GM23248 (cell line): ENCODE results near the gene HYCC2. TPM values are rescaled to one million over a fixed set of nuclear protein-coding genes. Genes with fewer than 3 reads are reported as not detected.

ENCODE experiments used
- DNase-seq: peaks from one replicate; pipeline ENCODE4 v3.0.0-alpha.2; 2015
- H2AFZ ChIP-seq: fragments of 200-600 bp; sonication (generic); 2 replicates; pipeline ENCODE4 v1.6.1; 2016; ENCODE audit warnings: antibody characterized with exemption
- H3F3A ChIP-seq: fragments of 200-600 bp; sonication (generic); 2 replicates; pipeline ENCODE4 v1.6.1; 2016; ENCODE audit warnings: mild to moderate bottlenecking, antibody characterized with exemption, mixed run types; ENCODE audit not compliant: insufficient read depth
- H3K27ac ChIP-seq: fragments of 200-600 bp; sonication (generic); 2 replicates; pipeline ENCODE4 v1.5.1; 2016; ENCODE audit warnings: mild to moderate bottlenecking
- H3K27me3 ChIP-seq: fragments of 200-600 bp; sonication (generic); replicated peaks from 2 replicates; pipeline ENCODE4 v1.6.1; 2016; ENCODE audit warnings: mild to moderate bottlenecking; ENCODE audit not compliant: insufficient read depth
- H3K36me3 ChIP-seq: fragments of 200-600 bp; sonication (generic); 2 replicates; pipeline ENCODE4 v1.6.1; 2016; ENCODE audit warnings: low read depth, mild to moderate bottlenecking
- H3K4me1 ChIP-seq: fragments of 200-600 bp; sonication (generic); 2 replicates; pipeline ENCODE4 v1.6.1; 2016; ENCODE audit warnings: mild to moderate bottlenecking; ENCODE audit not compliant: insufficient read depth
- H3K4me2 ChIP-seq: fragments of 200-600 bp; sonication (generic); one replicate; pipeline ENCODE4 v1.6.1; 2016; ENCODE audit warnings: mild to moderate bottlenecking; ENCODE audit not compliant: unreplicated experiment
- H3K4me3 ChIP-seq: fragments of 200-600 bp; sonication (generic); 2 replicates; pipeline ENCODE4 v1.5.1; 2016; ENCODE audit warnings: mild to moderate bottlenecking
- H3K79me2 ChIP-seq: fragments of 200-600 bp; sonication (generic); 2 replicates; pipeline ENCODE4 v1.6.1; 2016; ENCODE audit warnings: mild to moderate bottlenecking; ENCODE audit not compliant: insufficient read depth
- H3K9ac ChIP-seq: fragments of 200-600 bp; sonication (generic); 2 replicates; pipeline ENCODE4 v1.6.1; 2016; ENCODE audit warnings: mild to moderate bottlenecking
- H3K9me2 ChIP-seq: fragments of 200-600 bp; sonication (generic); 2 replicates; pipeline ENCODE4 v1.6.1; 2016; ENCODE audit warnings: mixed run types, mild to moderate bottlenecking, moderate library complexity; ENCODE audit not compliant: insufficient read depth
- H3K9me3 ChIP-seq: fragments of 200-600 bp; sonication (generic); one replicate; pipeline ENCODE4 v1.6.1; 2017; ENCODE audit warnings: low read depth
- H4K20me1 ChIP-seq: fragments of 200-600 bp; sonication (generic); 2 replicates; pipeline ENCODE4 v1.6.0; 2016; ENCODE audit not compliant: insufficient read depth
- EZH2 ChIP-seq: fragments of 200-600 bp; sonication (generic); IDR thresholded peaks from 2 replicates; pipeline ENCODE4 v1.6.1; 2018; ENCODE audit warnings: antibody characterized with exemption, mild to moderate bottlenecking; ENCODE audit not compliant: insufficient read depth, poor library complexity, severe bottlenecking
- EZH2phosphoT487 ChIP-seq: fragments of 200-600 bp; sonication (generic); IDR thresholded peaks from 2 replicates; pipeline ENCODE4 v1.6.1; 2018; ENCODE audit warnings: antibody characterized with exemption, moderate library complexity, mild to moderate bottlenecking, low read depth; ENCODE audit not compliant: insufficient read depth
- WGBS, 2 experiments: methylation state at CpG; one replicate each; pipeline ENCODE4 v1.1.6; 2015 to 2017; ENCODE audit warnings: low lambda C conversion rate in 2 of 2, low coverage in 1 of 2; ENCODE audit errors: missing lambda C conversion rate in 2 of 2; 5-methylcytosine and 5-hydroxymethylcytosine counted together
- in situ Hi-C: fragments of 300-500 bp; cut with MboI; formaldehyde crosslinking; loops from 2 replicates; pipeline ENCODE4 v1.15.0; 2020
- polyA plus RNA-seq: library from polyadenylated mRNA; unstranded; fragments of >200 nt; fragmentation: Nextera tagmentation; extraction: Ambion mirVana; gene quantifications from 2 replicates; pipeline ENCODE4 v1.2.1, GENCODE V29; 2016
- total RNA-seq: library from RNA; depleted of rRNA; stranded (reverse); fragments of >200 nt; shearing (Covaris generic); gene quantifications from 2 replicates; pipeline ENCODE4 v1.2.3, GENCODE V29; 2014

Gene HYCC2
- total and polyA plus RNA-seq, 2 experiments from 2014 or later: 5.7 to 7.0 TPM

DNA sequence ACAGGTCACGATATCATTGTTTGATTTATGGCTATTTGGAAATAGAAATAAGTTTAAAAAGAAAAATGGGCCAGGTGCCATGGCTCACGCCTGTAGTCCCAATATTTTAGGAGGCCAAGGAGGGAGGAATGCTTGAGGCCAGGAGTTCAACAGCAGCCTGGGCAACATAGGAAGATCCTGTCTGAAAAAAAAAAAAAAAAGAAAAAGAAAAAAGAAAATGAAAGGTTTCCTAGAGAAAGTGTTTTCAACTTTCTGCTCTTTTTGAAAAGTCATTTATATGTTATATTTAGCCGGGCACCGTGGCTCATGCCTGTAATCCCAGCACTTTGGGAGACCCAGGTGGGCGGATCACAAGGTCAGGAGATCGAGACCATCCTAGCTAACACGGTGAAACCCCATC is 3.5 kb upstream of the HYCC2 start:
- 80 to 81% methylated on average over 7 of the region's 7 CpGs for WGBS, 2 experiments
- in situ Hi-C loops: loop anchor here (10.0 kb wide), 1 partner anchor 100 kb away; no protein-coding TSS in a partner anchor
- H4K20me1 ChIP-seq: no peaks in the 10 kb centered on the region
- H3K9me3 ChIP-seq: no peaks in the 10 kb centered on the region
- TF ChIP-seq EZH2 (no peak), EZH2phosphoT487 (no peak)
- no peak overlapping the region for H3K9ac ChIP-seq
- no peaks in the 10 kb centered on the region for H3K27me3 ChIP-seq
- H3K27ac ChIP-seq: no peak overlapping the region
- H3K4me2 ChIP-seq: no peak overlapping the region
- DNase-seq: no peak
- H3K9me2 ChIP-seq: no peaks in the 10 kb centered on the region
- H2AFZ ChIP-seq: no peak overlapping the region
- no peak overlapping the region for H3K4me3 ChIP-seq
- peaks cover 6% of the 10 kb centered on the region; the same call in 1 of the 2 replicates for H3K36me3 ChIP-seq
- H3K4me1 ChIP-seq: peaks cover 15% of the 10 kb centered on the region
- peaks cover 86% of the 10 kb centered on the region for H3K79me2 ChIP-seq
- H3F3A ChIP-seq: peaks cover 5% of the 10 kb centered on the region; the same call in 1 of the 2 replicates

DNA sequence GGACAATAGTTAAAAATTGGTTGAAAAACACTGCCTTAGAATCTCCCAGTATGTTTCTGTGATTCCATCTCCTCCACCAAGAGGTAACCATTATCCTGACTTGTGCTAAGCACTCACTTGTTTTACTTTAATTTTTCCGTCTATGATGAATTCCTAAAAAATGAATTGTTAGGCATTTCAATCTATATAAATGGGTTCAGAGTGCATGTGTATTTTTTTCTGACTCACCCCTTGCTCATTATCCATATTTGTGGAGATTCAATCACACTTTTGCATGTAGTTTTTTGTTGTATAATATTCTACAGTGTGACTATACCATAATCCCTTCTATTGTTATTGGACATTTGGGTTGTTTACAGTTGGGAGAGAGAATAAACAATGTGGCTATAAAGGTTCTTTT is 1.6 kb upstream of the HYCC2 start:
- Histone ChIP-seq H3F3A (no peaks in the 10 kb centered on the region), H2AFZ (no peak overlapping the region), H3K27me3 (no peaks in the 10 kb centered on the region), H3K4me1 (peaks cover 33% of the 10 kb centered on the region), H4K20me1 (no peaks in the 10 kb centered on the region), H3K9ac (peak overlapping the region; percentile 90; the same call in 1 of the 2 replicates), H3K9me3 (no peaks in the 10 kb centered on the region), H3K79me2 (peaks cover 99% of the 10 kb centered on the region), H3K27ac (no peak overlapping the region), H3K36me3 (no peaks in the 10 kb centered on the region), H3K4me2 (peak overlapping the region; percentile 97), H3K4me3 (peak overlapping the region; percentile 97), H3K9me2 (no peaks in the 10 kb centered on the region)
- no peak for DNase-seq
- in situ Hi-C loops: loop anchor here (10.0 kb wide), 1 partner anchor 102 kb away; no protein-coding TSS in a partner anchor
- WGBS, 2 experiments: 83 to 88% methylated on average over 1 of the region's 1 CpG
- TF ChIP-seq EZH2phosphoT487 (no peak), EZH2 (no peak)

DNA sequence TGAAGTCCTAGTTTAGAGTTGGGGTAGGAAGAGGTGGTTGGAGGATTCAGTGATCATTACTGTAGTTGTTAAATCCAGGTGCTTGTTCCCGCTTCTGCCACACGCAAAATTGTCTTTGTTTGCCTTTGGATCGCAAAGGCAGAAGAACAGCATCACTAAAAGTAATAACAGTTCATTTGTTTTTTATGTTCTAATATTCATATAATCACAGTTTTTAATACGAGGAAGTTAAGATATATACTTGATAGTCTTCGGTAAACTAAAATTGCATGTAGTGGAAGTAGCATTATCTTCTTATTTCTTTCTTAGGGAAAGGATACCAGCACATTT is 695 bp upstream of the HYCC2 start:
- H3K4me1 ChIP-seq: peaks cover 39% of the 10 kb centered on the region
- peak overlapping the region; percentile 96 for H2AFZ ChIP-seq
- peaks cover 99% of the 10 kb centered on the region for H3K79me2 ChIP-seq
- in situ Hi-C loops: loop anchor here (10.0 kb wide), 1 partner anchor 103 kb away; no protein-coding TSS in a partner anchor
- H3K27ac ChIP-seq: peak overlapping the region; percentile 71
- peak overlapping the region; percentile 97 for H3K4me3 ChIP-seq
- peak overlapping the region; percentile 97 for H3K4me2 ChIP-seq
- TF ChIP-seq EZH2phosphoT487: no peak
- no peak for TF ChIP-seq EZH2
- WGBS, 2 experiments: 1 to 2% methylated on average over 5 of the region's 5 CpGs
- H3K36me3 ChIP-seq: no peaks in the 10 kb centered on the region
- peak overlapping the region; percentile 90 for H3K9ac ChIP-seq
- no peaks in the 10 kb centered on the region for H3K27me3 ChIP-seq
- H3K9me3 ChIP-seq: no peaks in the 10 kb centered on the region
- H4K20me1 ChIP-seq: no peaks in the 10 kb centered on the region
- H3K9me2 ChIP-seq: no peaks in the 10 kb centered on the region
- no peak for DNase-seq
- H3F3A ChIP-seq: no peaks in the 10 kb centered on the region

DNA sequence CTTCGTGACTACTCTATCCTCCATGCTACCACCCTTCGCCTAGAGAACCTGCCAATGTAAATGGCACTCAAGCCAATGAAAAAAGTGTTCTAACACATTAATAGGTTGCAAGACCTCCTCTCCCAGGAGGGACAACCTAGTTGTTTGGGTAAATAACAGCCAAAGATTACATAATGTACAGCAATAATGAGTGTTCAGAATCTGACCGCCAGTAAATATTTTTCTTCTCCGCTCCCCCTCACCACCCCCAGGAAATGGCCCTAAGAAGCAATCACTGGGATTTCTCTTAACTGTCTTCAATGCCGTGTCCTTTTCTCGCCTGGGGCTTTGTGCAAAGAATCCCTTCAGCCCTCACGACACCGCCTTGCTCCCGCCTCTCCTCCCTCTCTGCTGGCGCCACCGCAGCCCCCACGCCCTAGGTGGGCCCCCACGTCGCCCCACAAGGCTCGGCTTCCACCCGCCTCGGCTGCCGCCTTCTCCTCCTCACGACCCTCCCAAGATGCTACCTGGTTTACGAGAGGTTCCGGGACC is 458 bp downstream of the HYCC2 start:
- peaks cover 100% of the 10 kb centered on the region for H3K79me2 ChIP-seq
- H2AFZ ChIP-seq: peak overlapping the region; percentile 96
- H3K4me1 ChIP-seq: peaks cover 39% of the 10 kb centered on the region
- H3K9me3 ChIP-seq: no peaks in the 10 kb centered on the region
- TF ChIP-seq EZH2 (no peak), EZH2phosphoT487 (no peak)
- in situ Hi-C loops: loop anchor here (10.0 kb wide), 1 partner anchor 104 kb away; no protein-coding TSS in a partner anchor
- H3K27me3 ChIP-seq: no peaks in the 10 kb centered on the region
- H4K20me1 ChIP-seq: no peaks in the 10 kb centered on the region
- H3K4me2 ChIP-seq: peak overlapping the region; percentile 97
- H3K36me3 ChIP-seq: no peaks in the 10 kb centered on the region
- H3K27ac ChIP-seq: peak overlapping the region; percentile 71
- WGBS, 2 experiments: 1% methylated on average over 5 to 21 of the region's 21 CpGs
- H3F3A ChIP-seq: no peaks in the 10 kb centered on the region
- H3K9me2 ChIP-seq: no peaks in the 10 kb centered on the region
- peak; percentile 69 for DNase-seq
- H3K9ac ChIP-seq: peak overlapping the region; percentile 90
- H3K4me3 ChIP-seq: peak overlapping the region; percentile 97
